HG03521 (cell line): ENCODE results near the gene C6orf136.
"Not testable (repeated sequence)": the region's sequence is repeated elsewhere in the genome, so short reads cannot be mapped to it uniquely, and the experiment has no call there.

Experiments
- ATAC-seq: cut with Tn5 transposase; IDR thresholded peaks from one replicate; pipeline ENCODE4 v1.9.1; 2021; ENCODE audit warnings: mild to moderate bottlenecking, moderate library complexity; ENCODE audit not compliant: unreplicated experiment

Gene C6orf136

GRCh38 chr6:30646450-30647241, at the start of gene C6orf136:
TSS of gene C6orf136 (plus strand) at chr6:30647133. CDS start at chr6:30647232, 99 bp downstream.
- peak; percentile 52 for ATAC-seq

GRCh38 chr6:30597315-30598144, 49.4 kb upstream of the C6orf136 start:
- not testable (repeated sequence) for ATAC-seq

- ATAC-seq = no peak
Measured at GRCh38 chr6:30598912-30599624, 47.9 kb upstream of the C6orf136 start.

GRCh38 chr6:30599625-30600324, 47.2 kb upstream of the C6orf136 start:
- no peak for ATAC-seq

- no peak for ATAC-seq
Measured at GRCh38 chr6:30600451-30600961, 46.4 kb upstream of the C6orf136 start.

GRCh38 chr6:30601436-30601814, 45.5 kb upstream of the C6orf136 start:
- no peak for ATAC-seq

GRCh38 chr6:30601815-30602641, 44.9 kb upstream of the C6orf136 start:
- no peak for ATAC-seq

- ATAC-seq = no peak
Measured at GRCh38 chr6:30603961-30604360, 43.0 kb upstream of the C6orf136 start.

GRCh38 chr6:30610065-30610464, 36.9 kb upstream of the C6orf136 start:
- ATAC-seq = no peak

GRCh38 chr6:30611150-30611855, 35.6 kb upstream of the C6orf136 start:
- ATAC-seq = no peak

- ATAC-seq = no peak
Measured at GRCh38 chr6:30611856-30612194, 35.1 kb upstream of the C6orf136 start.

- ATAC-seq = no peak
Measured at GRCh38 chr6:30612213-30612612, 34.7 kb upstream of the C6orf136 start.

GRCh38 chr6:30612687-30613248, 34.2 kb upstream of the C6orf136 start:
- ATAC-seq = no peak

- no peak for ATAC-seq
Measured at GRCh38 chr6:30613251-30614043, 33.5 kb upstream of the C6orf136 start.

GRCh38 chr6:30614044-30614842, 32.7 kb upstream of the C6orf136 start:
- no peak for ATAC-seq

- peak; percentile 33 for ATAC-seq
Measured at GRCh38 chr6:30614843-30615218, 32.1 kb upstream of the C6orf136 start.

GRCh38 chr6:30615219-30615957, 31.5 kb upstream of the C6orf136 start:
- ATAC-seq = no peak
